Non-pigmented ciliary epithelial cell (primary cell): ENCODE results near the gene ZNF211.

Experiments
- DNase-seq: peaks from one replicate; pipeline ENCODE4 v3.0.0-alpha.2; 2010; ENCODE audit warnings: low read depth

Gene ZNF211

DNA sequence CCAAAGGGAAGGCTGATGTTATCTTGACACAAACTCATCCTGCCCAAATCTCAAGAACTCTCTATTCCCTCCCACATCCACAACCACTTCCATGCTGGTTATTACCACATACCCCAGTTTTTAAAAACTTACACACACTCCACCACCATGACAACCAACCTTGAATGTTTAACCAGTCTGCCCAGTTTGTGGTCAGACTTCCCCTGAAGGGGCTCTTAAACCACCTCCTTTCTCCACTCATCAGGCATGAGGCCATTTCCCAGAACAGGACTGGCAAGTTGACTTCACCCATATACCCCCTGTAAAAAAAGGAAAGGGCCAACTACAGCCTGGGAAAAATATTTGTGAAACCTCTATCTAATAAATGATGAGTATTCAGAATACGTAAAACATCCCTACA is 23.4 kb downstream of the ZNF211 start:
- no peak for DNase-seq

DNA sequence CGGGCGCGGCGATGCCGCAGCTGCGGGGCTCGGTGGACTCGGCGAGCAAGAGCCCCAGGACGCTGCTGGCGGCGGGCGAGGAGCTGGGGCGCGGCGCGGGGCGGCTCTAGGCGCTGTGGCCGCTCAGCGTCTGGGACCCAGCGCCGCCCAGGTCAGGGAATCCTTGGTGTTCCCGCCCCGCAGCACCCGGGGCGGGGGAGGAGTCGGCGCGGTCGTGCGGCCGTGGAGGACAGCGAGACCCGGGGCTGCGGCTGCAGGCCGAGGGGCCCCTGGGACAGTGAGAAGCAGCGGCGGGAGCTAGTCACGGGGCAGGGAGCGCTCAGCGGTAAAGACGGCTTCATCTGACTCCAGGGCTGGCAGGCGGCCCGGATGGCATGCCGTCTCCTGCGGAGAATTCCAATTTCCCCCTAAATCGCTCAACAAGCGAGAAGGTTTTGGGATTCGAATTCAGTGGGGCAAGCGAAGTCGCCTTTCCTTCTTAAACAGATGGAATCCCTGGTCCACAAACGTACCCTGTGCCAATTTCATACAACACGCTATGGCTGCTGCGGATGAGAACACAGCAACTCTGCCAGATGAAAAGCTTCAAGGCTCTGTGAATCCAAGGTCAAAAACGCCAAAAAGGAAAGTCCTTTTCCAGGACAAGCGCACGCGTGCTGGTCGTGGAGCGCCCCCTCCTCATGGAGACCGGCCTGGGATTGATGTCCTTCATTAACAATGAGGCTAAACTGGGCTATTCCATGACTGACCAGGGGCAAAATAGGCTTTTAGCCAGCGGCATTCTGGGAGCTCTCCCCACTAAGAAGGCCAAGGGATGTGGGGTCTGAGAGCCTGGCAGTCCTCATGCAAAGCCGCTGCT is 31.5 kb downstream of the ZNF211 start:
- no peak for DNase-seq

DNA sequence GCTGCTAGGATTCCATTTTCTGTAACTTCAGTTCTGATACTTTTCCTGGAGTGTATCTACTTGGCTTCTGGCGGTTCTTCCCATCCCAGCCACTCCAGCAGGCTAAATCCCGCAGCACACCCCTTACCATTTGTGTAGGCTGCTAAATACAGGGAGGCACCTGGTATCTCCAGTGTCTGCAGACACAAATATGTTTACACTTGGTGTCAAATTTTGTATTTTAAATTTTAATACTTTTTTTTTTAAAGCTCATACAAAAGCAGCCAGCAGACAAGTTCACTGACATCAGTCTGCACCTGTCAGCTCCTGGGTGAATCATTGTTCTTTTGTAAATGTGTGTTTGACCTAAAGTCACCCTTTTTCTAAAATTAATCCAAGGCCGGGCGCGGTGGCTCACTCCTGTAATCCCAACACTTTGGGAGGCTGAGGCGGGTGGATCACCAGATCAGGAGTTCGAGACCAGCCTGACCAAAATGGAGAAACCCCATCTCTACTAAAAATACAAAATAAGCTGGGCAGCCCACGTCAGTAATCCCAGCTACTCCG is 32.4 kb downstream of the ZNF211 start:
- no peak for DNase-seq

DNA sequence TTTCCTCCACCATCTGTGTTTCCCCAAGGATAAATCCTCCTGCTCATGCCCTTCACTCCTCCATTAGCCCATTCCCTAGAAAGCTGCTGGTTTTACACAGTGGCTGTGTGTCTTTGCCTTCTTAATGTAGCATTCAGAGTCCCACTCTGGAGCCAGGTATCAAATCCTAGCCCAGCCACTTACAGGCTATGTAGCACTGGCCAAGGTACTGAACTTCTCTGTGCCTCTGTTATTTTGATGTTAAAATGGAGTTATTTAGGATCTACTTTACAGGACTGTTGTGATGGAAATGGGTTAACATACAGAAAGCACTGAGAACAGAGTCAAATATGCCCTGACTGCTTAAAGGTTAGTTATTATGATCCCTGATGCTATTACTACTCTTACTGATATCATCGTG is 34.3 kb downstream of the ZNF211 start:
- no peak for DNase-seq

DNA sequence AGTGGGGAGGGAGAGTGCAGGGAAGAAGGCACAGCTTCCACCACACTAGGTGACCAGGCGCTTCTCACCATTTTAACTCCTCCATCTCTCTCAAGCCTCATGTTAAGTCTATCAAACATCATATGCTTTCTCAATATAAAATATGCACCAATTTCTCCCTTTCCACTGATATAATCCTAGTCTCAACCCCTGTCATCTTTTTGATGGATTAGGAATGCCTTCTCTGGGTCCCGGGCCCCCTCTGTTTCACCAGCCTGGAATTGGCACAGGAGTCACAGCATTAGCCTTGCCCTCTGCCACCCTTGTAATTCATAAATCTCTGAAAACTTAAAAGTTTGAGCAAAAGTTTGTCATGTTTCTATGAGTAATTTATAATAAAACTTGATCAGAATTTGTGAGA is 35.7 kb downstream of the ZNF211 start, which contains the start of gene ZSCAN4:
Gene ZSCAN4 (plus strand): TSS at position 301 of the 400 bp plus-strand sequence. CDS start 7,211 bp downstream, outside the sequence.
- no peak for DNase-seq

DNA sequence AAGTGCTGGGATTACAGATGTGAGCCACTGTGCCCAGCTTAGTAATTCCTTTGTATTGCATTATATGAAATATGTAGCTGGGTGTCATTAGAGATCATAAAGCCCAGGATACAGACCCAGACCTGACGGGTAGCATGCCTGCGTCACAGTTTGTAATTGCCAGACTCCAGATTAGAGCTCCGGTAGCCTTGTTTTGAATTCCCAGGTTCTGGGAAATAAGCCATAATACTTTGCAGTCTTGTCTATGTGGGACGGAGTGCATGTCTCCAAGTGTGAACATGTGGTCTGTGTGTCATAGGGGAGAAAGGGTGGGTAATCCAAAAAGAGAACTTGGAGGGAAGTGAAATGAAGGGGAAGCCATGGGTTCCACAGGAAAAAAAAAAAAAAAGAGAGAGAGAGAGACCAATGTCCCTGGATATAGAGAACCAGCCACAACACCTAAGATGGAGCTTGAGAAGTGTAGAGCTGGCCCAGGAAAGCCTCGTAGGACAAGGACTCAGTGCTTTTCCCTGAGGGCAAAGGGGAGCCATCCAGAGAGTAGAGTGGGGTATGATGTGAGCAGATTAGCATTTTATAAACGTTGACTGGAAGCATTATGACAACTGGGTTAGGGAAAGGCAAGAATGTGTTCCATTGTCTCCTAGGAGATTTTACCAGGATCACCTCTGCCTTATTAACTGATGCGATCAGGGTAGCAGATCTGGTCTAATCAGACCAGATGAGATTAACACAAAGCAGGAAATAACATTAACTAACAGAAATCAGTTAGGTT is 38.3 kb downstream of the ZNF211 start:
- DNase-seq = no peak

DNA sequence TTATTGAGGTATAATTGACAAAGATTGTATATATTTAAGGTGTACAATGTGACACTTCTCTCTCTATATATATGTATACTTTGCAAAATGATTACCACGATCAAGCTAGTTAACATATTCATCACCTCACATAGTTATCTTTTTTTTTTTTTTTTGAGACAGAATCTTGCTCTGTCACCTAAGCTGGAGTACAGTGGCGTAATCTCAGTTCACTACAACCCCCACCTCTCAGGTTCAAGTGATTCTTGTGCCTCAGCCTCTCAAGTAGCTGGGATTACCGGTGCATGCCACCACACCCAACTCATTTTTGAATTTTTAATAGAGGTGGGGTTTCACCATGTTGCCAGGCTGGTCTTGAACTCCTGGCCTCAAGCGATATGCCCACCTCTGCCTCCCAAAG is 39.5 kb downstream of the ZNF211 start:
- no peak for DNase-seq

DNA sequence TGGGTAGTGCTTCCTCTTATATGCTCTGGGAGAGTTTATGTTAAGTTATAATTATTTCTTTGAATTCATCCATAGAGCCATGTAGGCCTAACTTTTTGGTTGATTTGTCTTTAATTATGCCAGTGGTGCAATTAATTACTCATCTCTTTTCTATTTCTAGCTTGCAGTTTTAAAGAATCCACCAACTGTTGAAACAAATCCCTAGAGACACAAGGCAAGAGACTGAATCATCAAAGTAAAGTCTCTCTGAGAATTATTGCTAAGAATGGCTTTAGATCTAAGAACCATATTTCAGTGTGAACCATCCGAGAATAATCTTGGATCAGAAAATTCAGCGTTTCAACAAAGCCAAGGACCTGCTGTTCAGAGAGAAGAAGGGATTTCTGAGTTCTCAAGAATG is 42.9 kb downstream of the ZNF211 start:
- no peak for DNase-seq

DNA sequence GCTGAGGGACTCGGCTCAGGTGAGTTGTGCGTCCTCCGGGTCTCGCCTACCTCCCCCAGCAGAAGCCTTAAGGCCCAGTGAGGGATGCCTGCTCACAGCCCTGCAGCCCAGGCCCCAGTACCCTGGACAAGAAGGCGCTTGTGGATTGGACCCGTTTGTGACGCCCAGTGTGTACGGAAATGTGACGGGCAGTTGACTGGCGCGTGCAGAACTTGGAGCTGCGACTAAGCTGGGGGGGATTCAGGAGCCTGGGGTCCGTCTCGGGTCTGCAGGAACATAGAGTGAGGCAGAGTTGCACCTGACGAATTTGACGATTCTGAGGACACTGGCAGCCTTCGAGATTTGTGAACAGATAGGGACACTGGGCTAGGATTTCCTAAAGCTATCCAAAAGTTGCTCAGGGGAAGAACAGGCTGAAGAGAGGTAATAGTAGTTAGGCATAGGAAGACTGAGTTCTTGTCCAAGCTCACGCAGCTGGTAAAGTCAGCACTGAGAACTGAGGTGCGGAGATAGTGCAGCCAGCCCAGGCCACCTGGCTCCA is 49.3 kb downstream of the ZNF211 start:
- no peak for DNase-seq

DNA sequence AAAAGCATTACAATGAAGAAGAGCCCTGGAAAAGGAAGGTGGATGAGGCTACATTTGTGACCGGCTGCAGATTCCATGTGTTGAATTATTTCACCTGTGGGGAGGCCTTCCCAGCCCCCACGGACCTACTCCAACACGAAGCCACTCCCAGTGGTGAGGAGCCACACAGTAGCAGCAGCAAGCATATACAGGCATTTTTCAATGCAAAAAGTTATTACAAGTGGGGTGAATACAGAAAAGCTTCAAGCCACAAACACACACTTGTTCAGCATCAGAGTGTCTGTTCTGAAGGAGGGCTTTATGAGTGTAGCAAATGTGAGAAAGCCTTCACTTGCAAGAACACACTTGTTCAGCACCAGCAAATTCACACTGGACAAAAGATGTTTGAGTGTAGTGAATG is 53.8 kb downstream of the ZNF211 start:
- DNase-seq = no peak

DNA sequence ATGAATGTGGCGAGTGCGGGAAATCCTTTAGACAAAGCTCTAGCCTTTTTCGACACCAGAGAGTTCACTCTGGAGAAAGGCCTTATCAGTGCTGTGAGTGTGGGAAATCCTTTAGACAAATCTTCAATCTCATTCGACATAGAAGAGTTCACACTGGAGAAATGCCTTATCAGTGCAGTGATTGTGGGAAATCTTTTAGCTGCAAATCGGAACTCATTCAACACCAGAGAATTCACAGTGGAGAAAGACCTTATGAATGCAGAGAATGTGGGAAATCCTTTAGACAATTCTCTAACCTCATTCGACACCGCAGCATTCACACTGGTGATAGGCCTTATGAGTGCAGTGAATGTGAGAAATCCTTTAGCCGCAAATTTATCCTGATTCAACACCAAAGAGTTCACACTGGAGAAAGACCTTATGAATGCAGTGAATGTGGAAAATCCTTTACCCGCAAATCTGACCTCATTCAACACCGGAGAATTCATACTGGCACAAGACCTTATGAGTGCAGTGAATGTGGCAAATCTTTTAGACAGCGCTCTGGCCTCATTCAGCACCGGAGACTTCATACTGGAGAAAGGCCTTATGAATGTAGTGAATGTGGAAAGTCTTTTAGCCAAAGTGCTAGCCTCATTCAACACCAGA is 54.5 kb downstream of the ZNF211 start:
- no peak for DNase-seq

DNA sequence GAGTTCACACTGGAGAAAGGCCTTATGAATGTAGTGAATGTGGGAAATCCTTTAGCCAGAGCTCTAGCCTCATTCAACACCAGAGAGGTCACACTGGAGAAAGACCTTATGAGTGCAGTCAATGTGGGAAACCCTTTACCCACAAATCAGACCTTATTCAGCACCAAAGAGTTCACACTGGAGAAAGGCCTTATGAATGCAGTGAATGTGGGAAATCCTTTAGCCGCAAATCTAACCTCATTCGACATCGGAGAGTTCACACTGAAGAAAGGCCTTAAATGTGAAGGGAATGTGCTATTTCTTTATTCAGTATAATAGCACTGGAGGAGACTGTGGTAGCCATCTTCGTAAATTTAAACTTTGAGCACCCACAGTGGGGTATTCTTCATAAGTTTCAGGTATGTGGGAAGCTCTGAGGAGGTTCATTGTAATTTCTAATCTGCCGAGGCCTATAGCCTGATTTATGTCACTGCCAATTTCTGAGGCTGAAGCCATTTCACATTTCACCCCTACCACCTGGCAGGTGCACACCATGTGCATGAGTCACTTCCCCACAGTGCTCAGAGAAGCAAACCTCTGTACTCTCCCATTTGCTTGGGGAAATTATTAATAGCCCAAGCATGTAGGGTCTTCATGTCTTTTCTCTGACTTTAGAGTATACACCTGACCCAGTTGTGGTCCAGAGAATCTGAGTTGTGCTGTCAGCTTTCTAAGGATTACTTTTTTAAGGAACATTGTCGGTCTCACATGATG is 55.2 kb downstream of the ZNF211 start:
- DNase-seq = no peak

DNA sequence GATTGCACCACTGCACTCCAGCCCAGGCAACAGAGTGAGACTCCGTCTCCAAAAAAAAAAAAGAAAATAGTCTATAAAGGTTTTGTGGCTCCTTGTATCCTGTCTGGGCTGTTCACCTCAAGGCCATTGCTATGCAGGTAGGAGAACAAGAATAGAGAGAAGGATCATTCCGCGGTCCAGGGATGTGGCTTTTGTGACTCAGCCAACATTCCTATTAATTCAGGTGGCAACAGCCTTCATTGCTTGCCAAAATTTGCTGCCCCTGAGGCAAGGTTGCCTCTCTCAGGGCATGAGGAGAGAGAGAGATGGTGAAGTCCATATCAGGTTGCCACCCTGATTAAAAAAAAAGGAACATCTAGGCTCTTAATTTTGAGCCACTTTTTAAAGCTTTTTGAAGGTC is 56.8 kb downstream of the ZNF211 start:
- no peak for DNase-seq
